Suppressor macrophage treated with lipopolysaccharide for 1 hour (primary cell): ENCODE measurements around the gene PLCH1.

ENCODE experiments used
- DNase-seq, 3 donors: peaks; one replicate each; pipeline ENCODE4 v3.0.0-alpha.2; 2020 to 2022

PLCH1 gene

DNA sequence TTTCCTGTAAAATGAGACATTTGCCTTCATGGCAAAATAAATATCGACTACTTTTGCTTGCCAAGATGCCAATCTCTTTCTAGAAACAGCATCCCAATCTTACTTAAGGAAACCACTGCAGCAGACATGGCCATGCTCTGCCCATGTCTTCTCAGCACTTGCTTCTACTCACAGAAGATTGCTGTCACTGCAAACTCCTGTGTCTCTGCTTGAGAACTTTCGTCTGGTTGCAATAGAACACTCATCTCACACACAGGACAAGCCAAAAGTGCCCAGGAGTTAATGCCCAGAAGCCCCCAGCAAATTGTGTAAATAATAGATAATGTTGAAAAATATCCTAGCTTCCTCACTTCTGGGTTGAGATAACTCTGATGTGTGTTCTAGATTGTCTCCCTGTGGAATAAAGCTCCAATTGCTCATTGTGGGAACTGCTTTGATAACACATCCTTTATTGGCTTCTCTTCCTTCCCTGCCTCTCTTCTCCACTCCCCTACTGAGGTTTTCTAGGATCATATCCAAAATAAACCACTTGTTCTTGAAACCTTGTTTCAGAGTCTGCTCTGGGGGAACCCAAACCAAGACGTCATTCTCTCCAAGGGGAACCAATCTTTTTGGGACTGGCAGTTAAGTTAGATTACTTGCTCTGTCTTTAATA is 295.1 kb downstream of the PLCH1 start:
- DNase-seq, result no peak

DNA sequence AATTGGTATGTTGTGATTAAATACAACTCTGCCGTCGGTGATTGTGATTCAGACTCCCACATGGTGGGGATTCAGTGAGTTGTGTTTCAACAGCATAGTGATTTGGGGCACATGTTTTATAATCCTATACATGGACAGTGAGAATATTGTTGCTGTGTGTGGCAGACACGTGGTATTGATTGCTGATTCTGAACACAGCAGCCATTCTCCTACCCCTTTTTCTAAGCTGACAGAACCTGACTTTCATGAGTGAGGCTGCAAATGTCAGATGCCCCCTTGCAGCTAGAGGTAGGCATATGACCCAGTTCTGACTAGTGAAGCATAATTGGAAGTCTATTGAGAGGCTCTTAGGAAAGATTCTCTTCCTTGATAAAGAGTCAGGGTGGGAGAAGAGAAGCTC is 296.3 kb downstream of the PLCH1 start:
- no peak for DNase-seq

- DNase-seq, result no peak
Measured at GRCh38 chr3:155446366-155446765, 298.5 kb downstream of the PLCH1 start.

GRCh38 chr3:155444771-155445170 is 300.1 kb downstream of the PLCH1 start:
- no peak for DNase-seq

DNA sequence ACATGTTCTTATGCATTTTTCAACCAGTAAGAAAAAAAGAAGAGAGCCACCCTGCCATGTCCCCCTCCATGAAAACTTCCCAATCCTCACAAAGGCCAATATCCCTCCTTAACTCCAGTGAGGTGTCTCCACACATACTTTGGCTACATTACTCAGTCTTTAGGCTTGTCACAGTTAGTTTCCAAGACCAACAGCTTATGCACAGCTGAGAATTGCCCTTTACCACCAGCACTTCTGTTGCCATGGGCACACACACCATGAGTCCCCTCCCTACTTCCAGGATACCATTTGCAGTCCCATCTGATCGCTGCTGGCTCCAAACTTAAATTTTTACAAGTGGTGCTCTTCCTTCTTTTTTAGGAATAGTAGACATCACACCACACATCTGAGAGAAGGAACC is 301.1 kb downstream of the PLCH1 start:
- no peak for DNase-seq

GRCh38 chr3:155442072-155442471 is 302.8 kb downstream of the PLCH1 start:
- no peak for DNase-seq

GRCh38 chr3:155441506-155441905 is 303.4 kb downstream of the PLCH1 start:
- no peak for DNase-seq

DNA sequence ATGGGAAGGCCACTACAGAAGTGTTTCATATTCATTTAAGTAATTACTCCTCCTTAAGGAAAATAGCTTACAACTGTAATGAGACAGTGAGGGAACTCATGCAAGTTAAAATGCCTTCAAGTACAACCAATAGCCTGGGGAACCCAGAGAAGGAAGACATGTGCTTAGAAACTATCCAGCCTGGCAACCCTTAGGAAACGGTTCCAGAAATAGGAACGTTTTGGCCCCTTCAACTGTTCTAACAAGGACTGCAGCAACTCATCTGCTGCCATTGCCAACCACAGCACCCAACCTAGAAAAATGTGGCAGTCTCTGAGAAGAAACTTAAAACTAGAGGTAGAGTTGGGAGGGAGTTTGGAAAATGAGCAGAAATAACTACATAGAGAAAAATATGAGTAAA is 303.8 kb downstream of the PLCH1 start:
- no peak for DNase-seq

DNA sequence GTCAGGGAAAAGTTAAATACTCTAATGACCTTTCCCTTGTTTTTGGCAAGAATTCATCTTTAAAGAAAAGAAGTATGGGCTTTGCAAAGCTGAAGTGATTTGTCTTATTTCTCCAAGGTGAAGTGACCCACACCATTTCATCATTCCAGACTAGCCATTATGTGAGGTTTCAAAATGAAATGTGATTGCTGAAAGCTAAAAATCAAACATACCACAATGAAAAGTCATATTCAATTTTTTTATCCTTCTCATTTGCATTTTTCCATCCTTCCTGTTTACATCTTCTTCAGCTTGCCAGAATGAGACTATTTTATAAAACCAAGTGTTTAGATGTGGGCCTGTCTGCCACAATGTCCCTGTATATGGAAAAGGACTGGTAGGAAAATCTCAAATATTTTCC is 309.1 kb downstream of the PLCH1 start:
- no peak for DNase-seq

- DNase-seq, result no peak
Measured at GRCh38 chr3:155431856-155432570, 312.9 kb downstream of the PLCH1 start.

- no peak for DNase-seq
Measured at GRCh38 chr3:155428563-155428962, 316.3 kb downstream of the PLCH1 start.

DNA sequence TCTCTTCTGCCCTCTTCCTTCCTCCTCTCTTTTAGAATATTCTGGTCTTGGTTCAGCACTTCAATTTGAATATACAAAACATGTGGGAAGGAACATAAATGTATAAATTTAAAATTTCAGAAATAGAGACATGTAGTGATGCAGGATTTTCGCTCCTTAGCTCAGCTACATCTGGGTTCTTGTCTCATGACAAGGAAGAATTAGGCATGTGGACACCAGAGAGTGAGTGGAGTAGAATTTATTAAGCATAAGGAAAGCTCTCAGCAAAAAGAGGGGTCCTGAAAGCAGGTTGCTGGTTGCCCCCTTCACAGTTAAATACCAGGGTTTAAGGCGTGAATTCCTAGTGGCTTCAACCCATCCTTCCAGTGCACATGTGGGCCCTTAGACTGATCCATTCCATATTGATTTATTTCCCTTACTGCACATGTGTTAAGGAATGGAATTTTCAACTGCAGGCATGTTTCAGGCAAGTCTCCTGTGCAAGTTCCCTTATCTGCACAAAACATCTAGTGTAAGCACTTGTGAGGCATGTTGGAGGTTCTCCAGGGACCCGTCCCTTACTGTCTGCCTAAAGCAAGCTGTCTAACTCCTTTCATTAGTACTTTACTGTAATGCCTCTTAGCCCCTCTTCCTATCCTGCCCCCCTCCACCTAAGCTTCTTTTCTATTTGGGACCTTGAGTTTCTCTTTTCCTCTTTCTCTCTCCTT is 318.2 kb downstream of the PLCH1 start:
- no peak for DNase-seq

- no peak for DNase-seq
Measured at GRCh38 chr3:155425396-155425795, 319.5 kb downstream of the PLCH1 start.

DNA sequence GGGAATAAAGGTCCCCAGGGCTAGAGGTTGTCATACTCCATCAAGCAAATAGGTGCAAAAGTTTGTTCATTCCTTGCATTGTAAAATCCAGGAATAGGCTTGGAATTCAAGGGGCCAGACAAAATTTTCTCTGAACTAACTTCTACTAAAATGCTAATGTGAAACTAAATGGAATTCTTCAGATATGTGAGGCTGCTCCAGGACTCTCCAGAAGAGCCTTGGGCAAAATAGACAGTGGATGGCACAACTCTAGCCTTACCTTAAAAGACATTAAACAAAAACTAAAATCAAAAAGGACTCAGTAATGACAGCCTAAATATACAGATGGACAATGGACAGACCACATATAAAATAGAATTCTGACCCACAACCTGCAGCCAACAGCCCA is 320.6 kb downstream of the PLCH1 start:
- no peak for DNase-seq

DNA sequence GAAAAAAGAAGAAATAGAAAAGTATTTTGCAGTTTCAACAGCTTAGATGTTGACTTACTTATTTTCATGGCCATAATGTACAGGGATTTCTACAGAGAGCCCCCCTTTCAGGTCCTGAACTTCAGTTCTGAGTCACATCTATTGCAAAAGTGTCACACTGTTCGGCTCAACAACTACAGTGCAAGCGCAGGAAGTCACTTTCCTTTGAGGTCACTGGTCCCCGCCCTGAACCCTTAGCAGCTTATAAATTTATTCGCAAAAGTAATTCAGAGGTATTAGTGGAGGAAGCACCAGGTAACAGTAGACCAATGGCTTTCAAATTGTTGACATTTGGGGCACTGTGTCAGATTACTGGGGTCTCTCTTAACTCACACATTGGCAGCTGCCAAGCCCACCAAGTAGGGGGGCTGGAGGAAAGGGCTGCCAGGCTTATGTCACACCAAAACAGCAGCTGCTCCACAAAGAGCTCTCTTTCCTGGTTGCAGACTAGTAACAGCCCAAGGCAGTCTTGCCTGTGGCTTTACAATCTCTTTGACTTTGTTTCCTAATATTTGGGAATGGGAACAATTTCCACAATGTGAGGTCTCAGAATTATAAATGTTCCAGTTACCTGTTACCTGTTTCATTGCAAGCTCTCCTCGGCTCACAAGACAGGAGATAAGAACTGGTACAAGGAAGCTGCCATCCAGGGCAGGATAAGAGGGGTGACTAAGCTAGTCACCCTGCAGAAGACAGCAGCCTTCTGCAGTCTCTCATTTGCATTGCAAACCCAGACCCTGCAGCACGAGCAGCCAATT is 321.1 kb downstream of the PLCH1 start:
- DNase-seq, result peak in 1 of 3 donors; percentile 1

DNA sequence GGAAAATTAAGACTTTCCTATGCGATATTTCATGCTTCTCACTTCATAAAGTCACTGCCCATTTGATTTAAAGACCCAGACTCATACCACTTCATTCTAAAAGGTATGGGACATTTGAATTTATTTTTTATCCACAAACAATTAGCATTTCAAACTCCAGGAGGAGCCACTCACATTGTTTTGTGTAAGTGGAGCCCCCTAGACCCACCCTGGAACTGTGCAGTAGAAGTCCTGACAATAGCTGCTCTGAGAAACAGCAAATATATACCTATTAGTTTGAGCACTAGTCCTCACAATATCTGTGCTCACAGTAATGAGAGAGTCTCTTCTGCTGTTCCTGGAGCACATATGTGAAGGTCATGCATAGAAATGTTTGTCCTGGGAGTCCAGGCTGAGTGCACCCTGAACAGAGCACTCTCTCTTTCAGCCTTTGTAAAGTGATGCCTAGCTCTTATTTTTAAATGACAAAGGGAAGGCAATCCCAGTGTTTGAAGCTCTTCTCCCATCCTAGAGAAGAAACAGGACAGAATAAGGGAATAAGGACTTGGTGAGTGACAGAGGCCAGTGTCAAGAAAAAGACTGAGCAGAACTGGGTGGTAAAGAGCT is 323.9 kb downstream of the PLCH1 start:
- DNase-seq, result no peak

DNA sequence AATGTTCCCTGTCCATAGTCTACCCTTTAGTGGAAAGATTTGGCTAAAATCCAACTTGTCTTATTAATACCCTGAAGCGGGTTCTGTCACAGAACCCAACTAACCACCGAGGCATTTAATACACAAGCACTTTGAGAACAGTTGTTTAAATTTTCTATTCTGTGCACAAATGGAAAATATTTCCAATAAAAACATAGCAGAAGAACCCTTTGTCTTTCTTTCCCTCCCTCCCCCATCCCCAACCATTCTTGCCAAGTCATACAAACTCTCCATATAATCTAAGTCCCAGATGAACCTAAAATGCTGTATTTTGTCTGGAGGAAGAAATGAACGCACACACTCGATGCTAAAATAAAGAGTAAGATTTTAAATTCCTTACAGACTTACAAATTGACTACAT is 324.5 kb downstream of the PLCH1 start:
- no peak for DNase-seq

DNA sequence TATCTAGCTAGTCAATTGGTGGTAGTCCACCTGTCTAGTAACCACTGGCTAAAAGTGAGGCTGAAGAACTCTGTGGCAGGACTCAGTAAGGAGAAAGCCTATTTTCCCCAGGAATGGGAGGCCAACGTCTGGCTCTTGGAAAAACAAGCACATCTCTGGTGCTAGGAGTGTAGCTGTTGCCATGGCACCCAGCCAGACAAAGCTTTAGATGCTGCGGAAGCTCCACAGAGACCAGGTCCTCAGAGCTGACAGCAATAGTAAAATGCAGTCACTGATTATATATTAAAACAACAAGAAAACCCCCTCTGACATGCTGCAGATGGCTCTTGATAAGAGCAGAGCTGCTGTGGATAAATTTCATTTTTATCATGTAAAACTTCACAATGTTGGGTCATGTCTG is 326.5 kb downstream of the PLCH1 start:
- no peak for DNase-seq

- no peak for DNase-seq
Measured at GRCh38 chr3:155417119-155417517, 327.8 kb downstream of the PLCH1 start.

DNA sequence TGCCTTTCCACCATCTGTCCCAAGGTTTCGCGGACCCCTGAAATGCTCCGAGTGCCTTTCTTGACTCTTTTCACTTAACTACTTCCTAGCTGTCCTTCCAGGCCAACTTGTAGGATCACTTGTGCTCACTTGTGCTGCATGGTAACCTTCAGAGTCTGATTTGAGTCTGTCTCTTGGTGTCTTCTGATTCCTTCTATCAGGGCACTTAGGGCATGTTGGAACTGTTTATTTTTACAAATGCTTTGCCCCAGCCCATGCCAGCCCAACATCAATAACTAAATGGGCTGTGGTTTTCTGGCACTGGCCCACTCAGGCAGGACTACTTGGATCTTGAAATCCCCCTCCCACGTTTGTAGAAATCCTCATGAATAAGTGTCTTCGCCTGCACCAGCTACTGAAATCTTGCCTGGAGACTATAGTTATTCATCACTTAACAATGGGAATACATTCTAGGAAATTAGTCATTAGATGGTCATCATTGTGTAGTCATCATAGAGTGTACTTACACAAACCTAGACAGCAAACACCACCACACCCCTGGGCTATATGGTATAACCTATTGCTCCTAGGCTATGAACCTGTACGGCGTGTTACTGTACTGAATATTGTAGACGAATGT is 328.3 kb downstream of the PLCH1 start:
- DNase-seq, result no peak

DNA sequence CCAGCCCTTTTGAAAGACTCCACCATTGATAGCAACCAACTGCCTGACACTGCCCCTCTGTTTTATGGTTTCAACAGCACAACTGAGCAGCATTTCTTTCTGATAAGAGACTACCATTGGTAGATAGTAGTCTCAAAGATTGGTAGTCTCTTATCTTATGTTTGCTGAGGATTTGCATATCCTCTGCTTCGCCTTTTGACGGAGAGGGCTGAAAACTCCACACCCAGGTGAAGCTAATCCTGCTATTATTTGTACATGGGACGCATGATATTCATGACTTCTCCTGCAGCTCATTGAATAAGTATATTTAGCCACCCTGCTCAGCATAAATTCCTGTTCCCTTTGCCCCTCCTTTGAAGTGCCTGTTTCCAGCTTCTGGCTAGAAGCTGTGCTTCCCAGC is 332.0 kb downstream of the PLCH1 start:
- no peak for DNase-seq

DNA sequence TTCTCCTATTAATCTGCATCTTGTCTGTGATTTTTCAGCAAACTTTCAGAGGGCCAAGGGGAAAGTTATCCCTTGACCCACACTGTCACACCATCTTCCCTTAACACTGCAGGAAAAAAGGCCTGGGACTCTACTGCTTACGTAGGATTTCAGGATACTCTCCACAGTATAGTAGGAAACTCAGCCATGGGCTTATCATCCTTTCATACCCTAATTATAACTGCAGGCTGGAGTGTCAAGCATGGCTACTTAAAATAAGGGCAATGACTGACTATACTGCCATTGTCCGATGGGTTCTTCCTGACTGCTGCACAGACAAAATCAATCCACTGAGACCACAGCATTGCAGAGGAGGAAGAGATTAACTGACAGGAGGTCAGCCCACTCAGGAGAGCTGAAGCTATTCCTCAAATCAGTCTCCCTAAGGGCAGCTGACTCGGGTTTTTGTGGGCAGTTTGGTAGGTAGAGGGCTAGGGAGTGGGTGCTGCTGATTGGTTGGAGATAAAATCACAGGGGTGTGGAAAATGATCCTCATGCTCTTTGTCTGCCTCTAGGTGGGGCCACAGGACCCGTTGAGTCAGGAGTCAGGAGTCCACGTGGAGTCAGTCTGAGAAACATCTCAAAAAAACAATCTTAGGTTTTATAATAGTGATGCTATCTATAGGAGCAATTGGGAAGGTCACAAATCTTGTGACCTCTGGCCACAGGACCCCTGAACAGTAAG is 333.2 kb downstream of the PLCH1 start:
- no peak for DNase-seq
